GM18519 (cell line): ENCODE measurements around the gene ADCY3.
"Not testable (repeated sequence)": the region's sequence is repeated elsewhere in the genome, so short reads cannot be mapped to it uniquely, and the experiment has no call there.

Experiments used
- ATAC-seq: cut with Tn5 transposase; IDR thresholded peaks from one replicate; pipeline ENCODE4 v1.9.1; 2021; ENCODE audit warnings: mild to moderate bottlenecking, moderate library complexity; ENCODE audit not compliant: unreplicated experiment, low FRiP score

Gene ADCY3

DNA sequence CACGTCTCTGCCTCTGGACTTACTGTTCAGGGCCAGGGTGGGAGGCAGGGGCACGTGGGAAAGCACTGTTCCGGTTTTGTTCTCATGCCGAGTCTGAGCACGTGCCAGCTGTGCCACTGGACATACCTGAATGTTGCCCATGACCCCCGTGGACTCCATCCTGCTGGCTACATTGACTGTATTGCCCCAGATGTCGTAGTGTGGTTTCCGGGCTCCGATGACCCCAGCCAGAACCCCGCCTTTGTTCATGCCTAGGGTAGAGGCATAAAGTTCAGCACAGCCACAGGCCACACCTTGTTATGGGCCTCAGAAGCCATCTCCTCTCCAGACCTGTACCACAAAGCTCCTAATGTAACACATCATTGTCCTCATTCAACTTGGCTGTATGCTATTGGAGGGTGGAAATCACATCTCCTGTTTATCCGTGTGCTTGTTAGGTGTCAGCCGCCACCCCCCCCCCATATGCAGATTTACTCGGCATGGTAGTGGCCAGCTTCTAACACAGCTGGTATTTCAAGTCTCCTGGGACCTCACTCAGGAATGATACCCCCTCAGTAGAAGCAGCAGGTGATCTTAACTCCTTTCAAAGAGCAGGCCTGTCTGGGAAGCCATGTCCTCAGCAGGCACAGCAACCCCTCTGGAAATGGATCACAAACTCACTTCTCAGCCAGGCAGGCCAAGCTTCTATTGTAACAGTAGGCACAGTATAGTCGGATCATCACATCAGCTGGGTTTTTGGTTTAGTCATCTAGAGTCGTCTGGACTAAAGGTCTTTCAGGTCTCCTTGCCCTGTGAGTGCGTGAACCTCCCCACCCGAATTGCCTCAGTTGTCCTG is 99.2 kb downstream of the ADCY3 start:
- no peak for ATAC-seq

DNA sequence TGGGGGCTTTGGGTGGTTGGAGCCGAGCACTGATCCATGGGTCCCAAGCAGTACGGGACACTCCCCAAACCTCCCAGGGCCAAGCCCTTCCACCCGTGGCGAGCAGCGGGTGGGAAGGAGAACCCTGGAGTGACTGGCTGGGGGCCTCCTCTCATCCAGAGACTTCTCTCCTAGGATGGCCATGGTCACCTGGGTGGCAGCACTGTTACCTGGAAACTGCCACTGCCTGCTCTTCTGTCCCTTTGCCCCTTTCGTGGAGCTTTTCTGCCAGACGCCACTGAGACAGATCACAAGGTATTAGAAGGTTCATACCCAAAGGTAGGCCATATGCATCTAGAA is 99.9 kb downstream of the ADCY3 start:
- ATAC-seq = no peak

DNA sequence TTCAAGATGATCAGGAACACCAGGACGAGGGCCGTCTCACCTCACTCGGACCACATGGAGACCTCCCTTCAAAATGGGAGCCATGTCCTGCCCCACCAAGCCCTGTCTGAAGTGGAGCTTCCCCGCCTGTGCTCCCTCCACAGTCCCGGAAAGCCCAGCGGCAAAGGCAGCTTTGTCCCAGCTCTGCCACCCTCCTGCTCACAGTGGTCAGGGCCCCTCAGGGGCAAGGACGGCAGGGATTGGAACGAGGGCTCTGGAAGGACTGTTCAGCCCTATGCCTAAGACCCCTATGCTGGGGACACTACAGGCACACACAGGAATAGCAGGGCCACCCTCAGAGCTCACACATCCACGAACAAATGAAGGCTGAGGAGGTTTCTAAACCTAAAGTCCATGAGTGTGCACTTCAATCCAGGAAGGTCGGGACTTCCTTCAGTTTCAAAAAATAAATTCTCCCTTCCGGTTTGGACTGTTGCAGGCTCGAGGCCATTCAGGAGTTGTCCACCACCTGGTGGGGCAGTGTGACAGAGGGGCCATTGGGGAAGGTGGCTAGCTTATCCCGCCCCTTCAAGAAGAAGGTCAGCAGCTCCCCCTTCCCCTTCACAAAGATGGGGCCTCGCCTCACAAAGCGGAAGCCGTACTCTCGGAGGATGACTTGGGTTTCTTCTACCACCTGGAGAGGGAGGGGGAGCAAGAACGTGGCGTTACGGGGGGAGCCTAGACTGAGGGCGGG is 100.4 kb downstream of the ADCY3 start:
- no peak for ATAC-seq

DNA sequence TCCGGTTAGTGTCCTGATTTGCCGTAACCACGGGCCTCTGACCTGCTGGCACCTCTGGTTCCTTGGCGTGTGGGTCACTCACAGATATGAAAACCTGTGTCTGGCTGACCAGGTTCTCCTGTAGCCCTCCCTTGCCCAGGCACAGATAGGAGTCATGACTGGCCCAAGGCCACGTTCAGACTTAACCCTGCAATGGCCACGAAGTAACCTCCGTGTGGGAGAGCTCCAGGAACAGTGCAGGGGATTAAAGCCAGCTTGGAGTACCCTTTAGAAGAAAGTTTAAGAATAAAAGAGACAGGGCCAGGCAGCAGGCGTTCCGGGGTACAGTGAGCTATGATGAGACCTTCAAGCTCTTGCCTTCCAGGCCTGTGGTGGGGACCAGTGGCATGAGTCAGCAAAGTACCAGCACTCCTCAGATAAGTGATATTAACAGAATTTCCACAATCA is 101.3 kb downstream of the ADCY3 start:
- no peak for ATAC-seq

DNA sequence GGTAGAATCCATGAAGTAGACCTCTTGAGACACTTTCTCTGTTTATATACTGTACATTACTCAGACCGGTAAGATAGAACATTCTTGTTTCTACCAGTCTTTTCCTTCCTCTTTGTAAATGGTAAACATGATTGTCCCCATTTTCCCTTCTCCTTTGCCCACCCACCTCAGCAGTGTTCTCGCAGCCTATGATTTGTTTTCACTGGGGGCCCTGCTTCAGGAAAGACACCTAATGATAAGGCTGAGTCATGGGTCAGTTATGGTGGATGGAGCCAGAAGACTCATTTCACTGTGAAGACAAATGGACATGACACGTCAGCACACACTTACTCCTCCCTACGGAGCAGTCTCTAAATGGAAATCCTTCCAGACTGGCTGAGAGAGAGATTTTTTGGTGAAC is 103.2 kb downstream of the ADCY3 start:
- ATAC-seq = no peak

DNA sequence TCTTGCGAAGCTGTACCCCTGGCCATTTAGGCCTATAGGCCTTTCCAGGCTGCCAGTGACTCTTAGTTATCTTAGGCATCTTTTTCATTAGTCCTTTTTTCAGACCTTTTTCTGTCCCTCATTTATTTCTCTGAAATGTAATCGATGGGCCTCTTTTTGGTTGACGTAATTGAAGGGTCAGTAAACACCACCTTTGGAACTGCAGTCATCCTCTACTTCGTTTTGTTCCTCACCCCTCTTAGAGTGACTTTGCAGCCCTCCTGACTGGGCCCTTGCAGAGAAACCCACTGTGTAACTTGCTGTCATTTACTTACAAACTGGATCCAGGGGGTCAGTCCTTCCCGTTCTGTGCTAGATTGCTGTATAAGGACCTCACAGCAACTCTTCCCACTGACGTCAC is 103.6 kb downstream of the ADCY3 start:
- ATAC-seq = no peak

DNA sequence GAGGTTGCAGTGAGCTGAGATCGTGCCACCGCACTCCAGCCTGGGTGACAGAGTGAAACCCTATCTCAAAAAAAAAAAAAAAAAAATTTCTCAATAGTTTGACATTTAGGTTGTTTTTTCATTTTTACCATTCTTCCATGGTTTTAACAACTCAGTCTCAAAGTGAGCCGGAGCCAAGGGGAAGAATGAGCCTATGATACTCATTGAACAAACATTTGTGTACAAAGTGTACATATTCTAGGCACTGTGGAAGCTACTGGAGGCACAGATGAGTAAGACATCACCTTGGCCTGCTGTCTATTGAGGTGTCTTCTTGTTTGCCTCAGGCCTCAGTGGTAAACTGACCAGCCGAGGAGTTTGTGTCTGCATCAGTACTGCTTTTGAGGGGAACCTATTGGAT is 104.9 kb downstream of the ADCY3 start:
- ATAC-seq = no peak

DNA sequence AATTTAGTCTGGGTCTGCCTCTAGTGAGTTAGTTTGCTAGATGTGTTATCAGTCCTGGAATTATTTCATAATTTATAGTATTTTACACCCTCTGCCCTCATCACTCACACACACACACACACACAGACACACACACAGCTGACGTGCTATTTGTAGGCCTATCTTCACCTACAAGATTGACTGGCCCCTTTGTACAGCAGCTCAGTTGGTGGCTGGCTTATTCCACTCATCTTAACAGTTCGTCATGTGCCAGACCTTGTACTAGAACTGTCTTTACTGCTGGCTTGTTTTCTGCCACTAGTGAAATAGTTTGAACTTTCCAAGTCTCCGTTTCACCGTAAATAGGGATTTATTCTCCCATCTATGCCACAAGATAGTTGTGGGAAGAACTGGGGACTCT is 105.5 kb downstream of the ADCY3 start:
- ATAC-seq = no peak

DNA sequence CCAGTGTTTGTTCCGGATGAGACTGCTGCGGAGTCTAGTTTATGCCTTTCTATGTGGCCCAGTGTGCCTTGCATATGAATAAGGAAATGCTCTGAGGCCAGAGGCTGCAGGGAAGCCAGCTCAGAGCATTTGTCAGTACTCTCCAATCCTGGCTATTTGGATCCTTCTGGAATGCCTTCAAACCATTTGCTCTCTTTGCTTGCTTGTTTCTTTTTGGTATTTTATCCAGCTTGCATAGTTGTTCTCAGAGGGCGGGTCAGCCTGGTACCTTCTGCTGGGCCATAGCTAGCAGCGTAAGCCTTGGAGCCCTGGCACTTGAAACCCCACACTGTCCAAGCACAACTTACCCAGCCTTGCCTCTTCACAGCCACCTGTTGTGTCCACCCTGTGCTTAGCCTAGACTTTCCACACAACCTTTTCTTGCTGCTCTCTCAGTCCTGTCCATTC is 106.3 kb downstream of the ADCY3 start:
- ATAC-seq = no peak

DNA sequence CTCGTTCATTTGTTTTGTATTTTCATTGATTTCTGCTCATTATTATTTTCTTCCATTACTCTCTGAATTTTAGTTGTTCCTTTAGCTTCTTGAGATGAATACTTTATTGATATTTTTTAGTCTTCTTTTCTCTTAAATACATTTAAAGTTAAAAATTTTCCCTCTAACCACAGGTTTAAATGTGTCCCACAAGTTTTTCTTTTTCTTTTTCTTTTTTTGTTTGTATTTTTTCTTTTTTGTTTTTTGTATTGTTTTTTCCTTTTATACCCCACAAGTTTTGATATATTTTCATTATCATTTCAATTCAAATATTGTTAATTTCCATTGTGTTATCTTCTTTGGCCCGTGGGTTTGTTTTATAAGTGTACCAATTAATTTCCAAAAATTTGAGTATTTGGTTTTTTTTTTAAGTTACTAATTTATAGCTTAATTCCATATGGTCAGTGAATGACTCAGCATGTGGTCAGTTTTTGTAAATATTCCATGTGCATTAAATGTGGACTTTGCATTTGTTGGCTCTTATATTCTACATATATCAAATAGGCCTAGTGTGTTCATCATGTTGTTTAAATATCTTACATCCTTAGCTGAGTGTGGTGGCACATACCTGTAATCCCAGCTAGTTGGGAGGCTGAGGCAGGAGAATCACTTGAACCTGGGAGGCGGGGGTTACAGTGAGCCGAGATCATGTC is 110.6 kb downstream of the ADCY3 start:
- ATAC-seq = no peak

DNA sequence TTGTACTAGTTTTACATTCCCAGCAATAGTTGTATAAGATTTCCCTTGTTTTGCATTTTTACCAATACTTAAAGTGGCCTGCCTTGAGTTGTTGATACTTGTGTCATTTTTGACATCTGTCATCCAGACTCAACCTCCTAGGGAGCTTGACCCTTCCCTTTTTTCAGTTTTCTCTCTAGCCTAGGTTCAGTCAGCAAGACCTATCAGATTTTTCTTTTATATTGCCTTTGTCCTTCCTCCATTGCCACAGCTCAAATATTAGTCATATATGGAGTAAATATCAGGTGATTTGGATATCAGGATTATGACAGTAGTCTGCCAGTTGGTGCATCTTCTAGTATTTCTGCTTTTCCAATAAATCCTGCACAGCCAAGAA is 113.4 kb downstream of the ADCY3 start:
- ATAC-seq = no peak

DNA sequence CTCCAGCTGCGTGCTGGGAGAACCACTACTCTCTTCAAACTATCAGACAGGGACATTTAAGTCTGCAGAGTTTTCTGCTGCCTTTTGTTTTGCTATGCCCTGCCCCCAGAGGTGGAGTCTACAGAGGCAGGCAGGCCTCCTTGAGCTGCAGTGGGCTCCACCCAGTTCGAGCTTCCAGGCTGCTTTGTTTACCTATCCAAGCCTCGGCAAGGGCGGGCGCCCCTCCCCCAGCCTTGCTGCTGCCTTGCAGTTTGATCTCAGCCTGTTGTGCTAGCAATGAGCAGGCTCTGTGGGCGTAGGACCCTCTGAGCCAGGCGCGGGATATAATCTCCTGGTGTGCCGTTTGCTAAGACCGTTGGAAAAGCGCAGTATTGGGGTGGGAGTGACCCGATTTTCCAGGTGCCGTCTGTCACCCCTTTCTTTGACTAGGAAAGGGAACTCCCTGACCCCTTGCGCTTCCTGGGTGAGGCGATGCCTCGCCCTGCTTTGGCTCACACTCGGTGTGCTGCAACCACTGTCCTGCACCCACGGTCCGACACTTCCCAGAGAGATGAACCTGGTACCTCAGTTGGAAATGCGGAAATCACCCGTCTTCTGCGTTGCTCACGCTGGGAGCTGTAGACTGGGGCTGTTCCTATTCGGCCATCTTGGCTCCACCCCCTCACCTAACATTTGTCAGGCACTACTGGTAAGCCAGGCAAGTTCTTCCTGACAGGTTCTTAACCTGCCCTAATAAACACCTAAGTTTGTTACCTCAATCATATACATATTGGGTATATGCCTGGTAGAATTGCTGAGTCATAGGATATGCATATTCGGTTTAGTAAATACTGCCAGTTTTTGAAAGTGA is 114.0 kb downstream of the ADCY3 start:
- ATAC-seq = not testable (repeated sequence)

DNA sequence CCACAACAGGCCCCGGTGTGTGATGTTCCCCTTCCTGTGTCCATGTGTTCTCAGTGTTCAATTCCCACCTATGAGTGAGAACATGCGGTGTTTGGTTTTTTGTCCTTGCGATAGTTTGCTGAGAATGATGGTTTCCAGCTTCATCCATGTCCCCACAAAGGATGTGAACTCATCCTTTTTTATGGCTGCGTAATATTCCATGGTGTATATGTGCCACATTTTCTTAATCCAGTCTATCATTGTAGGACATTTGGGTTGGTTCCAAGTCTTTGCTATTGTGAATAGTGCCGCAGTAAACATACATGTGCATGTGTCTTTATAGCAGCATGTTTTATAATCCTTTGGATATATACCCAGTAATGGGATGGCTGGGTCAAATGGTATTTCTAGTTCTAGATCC is 119.5 kb downstream of the ADCY3 start:
- ATAC-seq = not testable (repeated sequence)

DNA sequence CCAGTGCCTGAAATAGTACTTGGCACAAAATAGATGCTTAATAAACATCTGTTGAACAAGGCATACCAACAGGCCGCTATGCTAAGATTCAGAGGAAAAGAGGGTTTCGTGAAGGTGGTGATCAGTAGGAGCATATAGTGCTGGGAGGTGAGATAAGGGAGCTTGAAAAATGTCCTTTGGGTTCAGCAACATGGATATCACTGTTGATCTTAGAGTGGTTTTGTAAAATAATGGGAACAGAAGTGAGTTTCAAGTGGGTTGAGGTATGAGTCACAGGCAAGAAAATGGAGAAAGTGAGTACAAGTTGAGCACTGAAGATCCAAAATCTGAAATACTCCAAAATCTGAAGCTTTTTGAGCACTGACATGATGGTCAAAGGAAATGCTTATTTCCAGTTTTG is 122.4 kb downstream of the ADCY3 start:
- ATAC-seq = no peak

DNA sequence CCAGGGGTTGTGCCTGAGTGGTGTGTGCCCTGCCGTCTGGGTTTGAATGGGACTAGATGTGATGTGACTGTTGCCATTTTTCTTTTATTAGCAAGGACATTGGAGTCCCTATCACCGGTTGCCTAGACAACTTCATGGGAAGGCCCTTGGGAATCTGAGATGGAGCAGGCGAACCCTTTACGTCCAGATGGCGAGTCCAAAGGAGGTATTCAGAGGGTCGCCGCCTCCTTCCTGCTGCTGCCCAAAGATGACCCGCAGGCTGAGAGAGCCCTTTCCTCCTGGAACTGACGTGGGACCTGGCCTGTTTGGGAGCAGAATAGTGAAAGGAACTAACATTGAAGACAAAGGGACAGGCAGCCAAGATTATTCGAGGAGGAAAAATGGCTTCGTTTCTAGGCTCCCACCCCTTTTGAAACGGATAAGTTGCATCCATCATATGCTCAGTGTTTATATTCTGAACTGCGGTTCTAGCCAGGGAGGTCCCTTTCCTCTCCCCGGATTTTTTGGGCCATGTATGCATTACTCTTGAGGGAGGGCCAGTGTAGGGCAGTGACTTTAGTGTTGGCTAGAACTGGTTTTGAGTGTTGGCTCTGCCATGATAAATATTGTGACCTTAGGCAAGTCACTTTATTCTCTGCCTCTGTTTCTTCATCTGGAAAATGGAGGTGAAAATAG is 126.1 kb downstream of the ADCY3 start:
- ATAC-seq = no peak

DNA sequence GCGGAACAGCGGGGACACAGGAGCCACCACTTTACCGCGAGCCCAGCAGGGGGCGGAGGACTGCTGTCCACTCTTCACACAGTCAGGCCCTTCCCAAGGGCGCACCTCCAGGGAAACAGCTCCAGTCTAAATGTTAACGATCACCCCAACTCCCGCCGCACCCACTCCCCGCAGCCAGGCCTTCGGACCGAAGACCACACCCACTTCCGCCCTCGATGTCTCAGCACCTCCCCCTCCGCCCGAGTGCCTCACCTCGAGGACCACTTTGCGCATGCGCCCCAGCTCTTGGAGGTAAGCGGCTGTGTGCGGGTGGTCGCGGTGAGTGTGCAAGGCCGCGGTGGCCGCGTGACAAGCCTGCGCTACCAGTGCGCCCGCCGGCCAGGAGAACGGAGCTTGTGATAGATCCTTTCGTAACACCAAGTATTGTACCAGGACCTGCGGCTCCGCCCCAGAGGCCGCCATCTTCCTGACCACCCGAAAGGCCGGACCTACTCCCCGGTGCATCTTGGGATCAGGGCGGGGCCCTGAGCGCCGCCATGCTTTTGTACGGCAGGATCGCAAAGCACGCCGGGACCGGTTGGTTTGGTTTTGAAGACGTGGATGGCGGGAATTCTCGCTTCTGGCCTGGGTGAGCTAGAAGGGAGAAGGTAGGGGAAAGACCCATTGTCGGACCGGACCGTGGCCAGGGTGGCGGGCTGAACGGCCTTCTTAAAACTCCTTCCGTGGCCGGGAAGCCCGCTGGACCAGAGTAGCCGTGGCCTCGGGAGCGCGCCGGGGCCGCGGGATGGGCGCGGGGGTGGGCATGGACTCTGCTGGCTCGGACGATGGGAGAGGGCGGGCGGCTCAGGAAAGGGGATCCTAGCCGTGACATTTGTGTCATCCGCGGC is 126.9 kb downstream of the ADCY3 start, which contains the start of the genes CENPO and PTRHD1:
TSS of gene CENPO (plus strand) at position 552 of the 887 bp plus-strand sequence. CDS start 495 bp downstream, outside the sequence.
TSS of gene PTRHD1 (minus strand) at position 518 of the 887 bp plus-strand sequence. CDS start at position 504, 14 bp downstream.
- peak; percentile 76 for ATAC-seq

DNA sequence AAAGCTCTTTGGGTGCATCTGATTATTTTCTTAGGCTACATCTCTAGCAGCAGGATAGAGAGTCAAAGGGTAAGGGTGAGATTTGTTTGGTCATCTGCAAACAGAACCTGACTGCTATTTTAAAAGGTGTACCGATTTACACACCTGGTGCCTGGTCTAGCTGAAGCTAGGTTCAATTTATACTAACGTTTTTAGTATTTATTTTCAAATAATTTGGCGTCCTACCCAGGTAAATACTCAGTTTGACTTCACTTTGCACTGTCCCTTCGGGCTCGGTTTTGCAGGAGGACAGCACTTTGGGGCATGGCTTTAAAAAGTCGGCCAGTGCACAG is 127.5 kb downstream of the ADCY3 start:
- ATAC-seq = no peak

DNA sequence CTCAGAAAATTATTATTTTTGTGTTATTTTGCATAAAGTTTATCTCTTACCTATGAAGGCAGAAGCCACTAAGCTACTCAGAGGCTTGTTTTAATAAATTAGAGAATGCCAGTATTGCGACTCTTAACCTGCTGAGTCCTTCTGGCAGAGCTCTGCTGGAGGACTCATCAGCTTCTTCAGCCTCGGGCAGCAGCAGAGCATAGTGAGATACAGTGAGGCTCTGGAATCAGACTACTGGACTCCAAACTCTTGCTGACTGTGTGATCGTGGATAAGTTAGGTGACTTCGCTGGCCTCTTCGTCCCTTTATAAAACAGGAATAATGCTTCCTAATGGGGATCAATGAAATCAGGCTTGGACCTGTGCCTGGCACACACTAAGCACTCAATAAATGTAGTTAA is 128.6 kb downstream of the ADCY3 start:
- no peak for ATAC-seq

DNA sequence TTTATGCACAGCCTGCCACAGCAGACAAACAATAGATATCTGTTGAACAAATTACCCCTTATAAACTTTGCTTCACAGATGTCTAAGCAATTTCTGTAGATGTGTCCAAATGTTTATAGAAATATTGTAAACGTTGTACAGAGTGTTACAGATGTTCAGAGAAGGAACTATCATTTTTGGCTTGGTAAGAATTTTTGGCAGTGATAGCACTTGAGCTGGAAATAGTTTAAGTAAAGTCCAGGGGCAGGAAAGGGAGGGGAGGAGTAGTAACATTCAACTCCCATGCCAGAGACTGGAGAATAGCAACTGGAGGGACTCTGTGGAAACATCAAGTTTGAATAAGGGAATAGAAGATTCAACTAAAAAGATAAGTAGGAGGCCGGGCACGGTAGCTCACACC is 131.2 kb downstream of the ADCY3 start:
- ATAC-seq = no peak
